ENCODE data around the gene RABL2B.

DNA sequence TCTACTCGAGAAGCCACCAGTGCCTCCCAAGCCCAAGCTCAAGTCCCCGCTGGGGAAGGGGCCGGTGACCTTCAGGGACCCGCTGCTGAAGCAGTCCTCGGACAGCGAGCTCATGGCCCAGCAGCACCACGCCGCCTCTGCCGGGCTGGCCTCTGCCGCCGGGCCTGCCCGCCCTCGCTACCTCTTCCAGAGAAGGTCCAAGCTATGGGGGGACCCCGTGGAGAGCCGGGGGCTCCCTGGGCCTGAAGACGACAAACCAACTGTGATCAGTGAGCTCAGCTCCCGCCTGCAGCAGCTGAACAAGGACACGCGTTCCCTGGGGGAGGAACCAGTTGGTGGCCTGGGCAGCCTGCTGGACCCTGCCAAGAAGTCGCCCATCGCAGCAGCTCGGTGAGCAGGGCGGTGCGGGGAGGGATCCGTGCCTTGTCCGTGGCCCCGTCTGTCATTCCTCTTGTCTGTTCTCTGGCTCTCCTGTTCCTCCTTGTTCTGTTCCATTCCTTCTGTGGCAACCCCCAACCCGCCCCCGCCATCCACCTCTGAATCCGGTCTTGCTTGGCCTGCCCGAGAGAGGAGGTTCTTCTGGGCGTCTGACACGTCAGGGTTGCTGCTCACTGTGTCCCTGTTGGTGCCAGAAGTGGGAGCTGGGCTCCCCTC, 61.3 kb downstream of the RABL2B start:
- TF ChIP-seq POLR2A (IDR thresholded peaks at IDR 0.05; ENCODE audit: low read depth, low read length) (no peak), POLR2AphosphoS5 (IDR thresholded peaks at IDR 0.05; ENCODE audit: low read depth, low read length) (no peak), POU2F2 (IDR thresholded peaks at IDR 0.05; ENCODE audit: low read depth, low read length) (no peak)
